Upper lobe of left lung (tissue), 4 donors: ENCODE measurements around the gene MYL12A.

Source experiments
- CTCF ChIP-seq, 6 experiments: fragments of 450-650 bp in 4 of 6; fragments of 200-600 bp in 2 of 6; sonication (generic) in 2 of 6; IDR thresholded peaks; one replicate each; pipeline ENCODE4 v1.5.1; 2016 to 2019; ENCODE audit warnings: antibody characterized with exemption in 6 of 6
- POLR2A ChIP-seq, 4 donors: fragments of 450-650 bp; IDR thresholded peaks; one replicate each; pipeline ENCODE4 v1.5.1; 2016 to 2017; ENCODE audit warnings: antibody characterized with exemption in 4 of 4, mild to moderate bottlenecking in 2 of 4
- POLR2AphosphoS5 ChIP-seq, 2 donors: sonication (generic); formaldehyde crosslinking; IDR thresholded peaks; one replicate each; pipeline ENCODE4 v1.5.1; 2017; ENCODE audit warnings: antibody characterized with exemption in 2 of 2

GRCh38 chr18:3224223-3224622, 23.4 kb upstream of the MYL12A start:
- TF ChIP-seq POLR2AphosphoS5 (IDR thresholded peaks at IDR 0.05): no peak
- no peak for TF ChIP-seq CTCF (IDR thresholded peaks at IDR 0.05)
- TF ChIP-seq POLR2A (IDR thresholded peaks at IDR 0.05): no peak
